NT2/D1 (cell line): ENCODE data around the gene PCDH18.

Experiments used
- SUZ12 ChIP-seq: IDR thresholded peaks from 2 replicates; pipeline ENCODE4 v1.6.1; 2011; ENCODE audit not compliant: insufficient read length, insufficient read depth; ENCODE audit errors: extremely low read depth
- YY1 ChIP-seq: IDR thresholded peaks from 2 replicates; pipeline ENCODE4 v1.6.1; 2011; ENCODE audit not compliant: insufficient read length, insufficient read depth
- ZNF274 ChIP-seq: IDR thresholded peaks from 2 replicates; pipeline ENCODE4 v1.6.1; 2011; ENCODE audit warnings: mild to moderate bottlenecking, low read depth, low read length

DNA sequence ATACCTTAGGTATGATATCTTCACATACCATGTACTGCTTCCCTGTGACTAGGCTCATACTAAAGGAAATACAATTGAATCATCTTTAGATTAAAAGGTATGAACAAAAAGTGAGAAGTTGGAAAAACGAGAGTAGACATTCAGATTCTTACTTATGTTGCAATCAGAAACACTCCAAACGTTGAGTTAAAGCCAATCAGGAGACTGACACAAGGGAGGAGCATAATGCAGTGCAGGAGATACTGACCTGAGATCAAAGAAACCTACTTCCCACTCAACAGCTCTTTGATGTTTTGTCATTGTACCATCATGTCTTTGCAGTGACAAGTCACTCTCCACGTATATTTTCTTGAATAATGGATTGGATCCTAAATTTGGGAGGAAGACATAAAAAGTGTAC lies 8.9 kb upstream of the PCDH18 start:
- TF ChIP-seq YY1 (no peak), ZNF274 (no peak), SUZ12 (no peak)
